ENCODE results near the gene KRT32. TPM values are rescaled to one million over a fixed set of nuclear protein-coding genes. Genes with fewer than 3 reads are reported as not detected.

KRT32 gene
- total RNA-seq, 4 donors from 2014 or later, result 0.61 to 12.8 (median 4.6) TPM

DNA sequence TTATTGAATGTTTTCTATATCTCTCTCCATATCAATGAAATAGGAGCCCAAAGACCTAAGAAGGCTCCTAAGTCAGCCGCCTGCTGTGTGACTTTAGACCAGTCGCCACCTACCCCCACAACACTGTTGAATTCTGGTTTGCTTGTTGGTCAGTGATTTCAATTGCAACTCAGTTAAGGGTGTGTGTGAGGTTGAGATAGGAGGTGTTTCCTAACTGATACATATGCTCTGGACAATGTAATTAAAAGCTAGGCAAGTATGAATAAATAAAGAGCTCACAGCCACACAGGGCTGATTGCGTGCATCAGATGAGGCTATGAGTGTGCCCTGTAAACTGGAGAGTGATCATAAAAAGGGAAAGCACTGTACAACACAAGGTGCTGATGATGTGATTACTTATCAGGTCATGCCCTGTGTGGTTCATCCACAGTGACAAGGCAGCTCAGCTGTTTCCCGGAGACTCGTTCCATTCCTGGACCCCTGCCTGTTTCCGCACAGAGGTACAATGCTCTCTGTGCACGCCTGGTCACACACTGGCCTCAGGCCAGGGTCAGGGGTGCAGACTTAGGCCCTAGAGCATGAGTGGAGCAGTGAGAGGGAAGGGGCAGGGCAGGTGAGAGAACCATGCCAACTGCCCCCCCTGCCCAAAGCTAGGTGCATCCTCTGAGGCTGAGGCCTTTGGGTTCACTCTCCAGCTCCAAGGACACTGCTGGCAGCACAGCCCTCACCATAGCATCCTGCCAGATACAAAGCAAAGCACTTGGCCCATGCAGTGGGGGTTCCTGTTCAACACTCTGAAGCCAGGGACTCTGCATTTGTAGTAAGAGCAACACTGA lies 17.0 kb upstream of the KRT32 start:
- no peaks in the 10 kb centered on the region for H3K4me1 ChIP-seq
- TF ChIP-seq POLR2A (IDR thresholded peaks at IDR 0.05) (no peak), CTCF (IDR thresholded peaks at IDR 0.05) (no peak)
- 80 to 94% methylated on average over 3 to 6 of the region's 7 CpGs for WGBS, 2 donors

DNA sequence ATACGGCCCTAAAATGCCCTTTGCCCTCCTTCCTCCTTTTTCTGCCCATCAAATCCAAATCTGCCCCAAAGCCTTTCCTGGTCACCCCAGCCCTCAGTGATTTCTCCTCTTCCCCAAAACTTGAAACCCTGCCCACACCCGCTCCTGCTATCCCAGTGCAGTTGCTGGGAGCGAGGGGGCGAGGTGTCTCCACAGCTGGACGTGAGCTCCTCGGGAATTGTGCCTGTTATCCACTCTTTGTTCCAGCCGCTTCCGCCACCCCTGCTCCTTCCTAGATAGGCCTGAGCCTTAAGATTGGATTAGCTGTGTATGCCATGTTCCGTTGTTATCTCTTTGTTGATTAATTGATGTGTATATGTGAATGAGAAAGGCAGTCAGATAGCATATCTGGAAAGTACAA lies 16.3 kb upstream of the KRT32 start:
- Histone ChIP-seq H3K27me3 (peaks cover 0 to 8% (median 0%) of the 10 kb centered on the region in 4 donors), H3K4me1 (no peaks in the 10 kb centered on the region), H3K9me3 (no peaks in the 10 kb centered on the region), H3K36me3 (no peaks in the 10 kb centered on the region), H3K27ac (no peak overlapping the region), H3K4me3 (no peak overlapping the region)
- 85 to 86% methylated on average over 9 of the region's 9 CpGs for WGBS, 2 donors
- no peak for TF ChIP-seq CTCF (IDR thresholded peaks at IDR 0.05)
- no peak for DNase-seq
- intact Hi-C loops (cut with DNase I), result no loop called here

More for the DNA sequence above, 17.0 kb upstream of the KRT32 start:
- no peak overlapping the region for H3K27ac ChIP-seq
- peaks cover 0 to 8% (median 0%) of the 10 kb centered on the region in 4 donors for H3K27me3 ChIP-seq
- intact Hi-C loops (cut with DNase I), result no loop called here
- no peaks in the 10 kb centered on the region for H3K9me3 ChIP-seq
- H3K4me3 ChIP-seq, result no peak overlapping the region
- DNase-seq, result no peak
- H3K36me3 ChIP-seq, result no peaks in the 10 kb centered on the region

DNA sequence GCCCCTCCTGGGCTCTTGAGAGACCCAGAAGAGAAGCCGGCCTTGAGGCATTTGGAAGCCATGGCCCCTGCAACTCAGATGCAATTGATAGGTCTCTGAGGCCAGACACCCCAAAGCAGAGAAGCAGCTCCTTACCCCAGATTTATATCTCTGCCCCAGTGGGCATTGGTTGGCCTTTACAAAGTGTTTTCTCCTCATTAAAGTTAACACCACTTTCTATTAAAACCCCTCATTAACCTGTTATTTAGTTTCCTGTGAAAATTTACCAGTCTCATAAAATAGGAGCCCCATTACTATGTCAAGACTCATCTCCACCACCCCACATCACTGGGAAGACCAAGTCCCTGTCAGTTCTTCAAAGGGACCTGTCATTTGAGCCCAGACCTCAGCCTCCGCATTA lies 13.8 kb upstream of the KRT32 start, which contains the start of gene KRT35:
Gene KRT35, minus strand, starts transcription at position 116 of the 400 bp plus-strand sequence. Its CDS starts 54 bp downstream, at position 62.
- H3K9me3 ChIP-seq, result no peaks in the 10 kb centered on the region
- intact Hi-C loops (cut with DNase I), result no loop called here
- H3K36me3 ChIP-seq, result no peaks in the 10 kb centered on the region
- no peak for DNase-seq
- TF ChIP-seq CTCF (IDR thresholded peaks at IDR 0.05), result no peak
- no peak for TF ChIP-seq POLR2A (IDR thresholded peaks at IDR 0.05)
- no peak within 1 kb of the TSS for H3K4me3 ChIP-seq
- no peaks in the 10 kb centered on the region for H3K4me1 ChIP-seq
- H3K27ac ChIP-seq, result no peak within 1 kb of the TSS
- WGBS, 2 donors, result 94 to 100% methylated on average over 2 of the region's 2 CpGs
- no peaks in the 10 kb centered on the region for H3K27me3 ChIP-seq

- WGBS, 2 donors, result 98% methylated on average over 9 of the region's 10 CpGs; no CpG with 5 or more reads in 1 of the 2 donors
Measured at GRCh38 chr17:41480581-41480980, 13.4 kb upstream of the KRT32 start.

More at GRCh38 chr17:41480581-41480980, 13.4 kb upstream of the KRT32 start:
- no peak for TF ChIP-seq POLR2A (IDR thresholded peaks at IDR 0.05)
- TF ChIP-seq CTCF (IDR thresholded peaks at IDR 0.05), result no peak
- intact Hi-C loops (cut with DNase I), result no loop called here
- no peak overlapping the region for H3K27ac ChIP-seq
- no peaks in the 10 kb centered on the region for H3K27me3 ChIP-seq
- no peak for DNase-seq
- H3K4me1 ChIP-seq, result no peaks in the 10 kb centered on the region
- H3K9me3 ChIP-seq, result no peaks in the 10 kb centered on the region
- H3K36me3 ChIP-seq, result no peaks in the 10 kb centered on the region
- H3K4me3 ChIP-seq, result no peak overlapping the region

All from esophagus squamous epithelium (tissue), 5 donors.